Measurements from ENCODE around the gene SPNS2.

Gene SPNS2

GRCh38 chr17:4535667-4536258, 37.1 kb downstream of the SPNS2 start:
- DNase-seq (ENCODE audit: insufficient read length, low spot score): no peak
- no peak for FAIRE-seq

GRCh38 chr17:4536259-4536741, 37.6 kb downstream of the SPNS2 start:
- FAIRE-seq (no peak), DNase-seq (ENCODE audit: insufficient read length, low spot score) (no peak)

- no peak for DNase-seq (ENCODE audit: insufficient read length, low spot score)
- no peak for FAIRE-seq
Observed at GRCh38 chr17:4536742-4537411, 38.2 kb downstream of the SPNS2 start.

- FAIRE-seq (no peak), DNase-seq (ENCODE audit: insufficient read length, low spot score) (no peak)
Observed at GRCh38 chr17:4537451-4538235, 39.0 kb downstream of the SPNS2 start.

- FAIRE-seq (no peak), DNase-seq (ENCODE audit: insufficient read length, low spot score) (no peak)
Observed at GRCh38 chr17:4538236-4539002, 39.7 kb downstream of the SPNS2 start.

GRCh38 chr17:4539025-4539424, 40.3 kb downstream of the SPNS2 start:
- FAIRE-seq (no peak), DNase-seq (ENCODE audit: insufficient read length, low spot score) (no peak)

- DNase-seq (ENCODE audit: insufficient read length, low spot score) (no peak), FAIRE-seq (no peak)
Observed at GRCh38 chr17:4539576-4540223, 41.0 kb downstream of the SPNS2 start.

GRCh38 chr17:4540224-4540651, 41.6 kb downstream of the SPNS2 start:
- DNase-seq (ENCODE audit: insufficient read length, low spot score): no peak

GRCh38 chr17:4540687-4541327, 42.1 kb downstream of the SPNS2 start:
- DNase-seq (ENCODE audit: insufficient read length, low spot score): no peak
- FAIRE-seq: no peak

More at GRCh38 chr17:4540224-4540651, 41.6 kb downstream of the SPNS2 start:
- FAIRE-seq: no peak

- no peak for FAIRE-seq
- no peak for DNase-seq (ENCODE audit: insufficient read length, low spot score)
Observed at GRCh38 chr17:4541328-4542002, 42.8 kb downstream of the SPNS2 start.

- DNase-seq (ENCODE audit: insufficient read length, low spot score): no peak
- peak; percentile 33 for FAIRE-seq
Observed at GRCh38 chr17:4542003-4542725, 43.5 kb downstream of the SPNS2 start.

- no peak for FAIRE-seq
- no peak for DNase-seq (ENCODE audit: insufficient read length, low spot score)
Observed at GRCh38 chr17:4542726-4543191, 44.1 kb downstream of the SPNS2 start.

GRCh38 chr17:4543557-4544026, 44.9 kb downstream of the SPNS2 start:
- FAIRE-seq (no peak), DNase-seq (ENCODE audit: insufficient read length, low spot score) (no peak)

- DNase-seq (ENCODE audit: insufficient read length, low spot score) (no peak), FAIRE-seq (no peak)
Observed at GRCh38 chr17:4544135-4544950, 45.7 kb downstream of the SPNS2 start.

GRCh38 chr17:4544951-4545216, 46.2 kb downstream of the SPNS2 start:
- DNase-seq (ENCODE audit: insufficient read length, low spot score) (no peak), FAIRE-seq (no peak)

GRCh38 chr17:4545217-4545951, 46.7 kb downstream of the SPNS2 start:
- no peak for FAIRE-seq
- DNase-seq (ENCODE audit: insufficient read length, low spot score): no peak

Measured in HTR-8/SVneo (cell line).